ENCODE results near the gene GATM.

GATM gene

GRCh38 chr15:45378149-45378912 is at the start of gene GATM:
Gene GATM, minus strand, starts transcription at chr15:45378544. Its CDS starts 91 bp downstream, at chr15:45378453.
- peaks cover 12 to 39% of the 10 kb centered on the region in 2 donors for H3K4me1 ChIP-seq (ENCODE audit: control insufficient read depth in 1 of 2, insufficient read depth in 2 of 2, low read length in 2 of 2)
- H3K36me3 ChIP-seq (ENCODE audit: control insufficient read depth in 1 of 2, insufficient read depth in 2 of 2, low read length in 2 of 2), result peaks cover 0 to 7% of the 10 kb centered on the region in 2 donors
- H3K4me3 ChIP-seq (ENCODE audit: low read depth in 1 of 2, low read length in 2 of 2), result peak within 1 kb of the TSS; percentile 82 to 92
- no peaks in the 10 kb centered on the region for H3K27me3 ChIP-seq (ENCODE audit: low read depth, low read length)
- H3K9me3 ChIP-seq (ENCODE audit: control insufficient read depth in 1 of 2, low read length in 2 of 2), result no peaks in the 10 kb centered on the region
- peak within 1 kb of the TSS; percentile 47 for H3K27ac ChIP-seq (ENCODE audit: low read length)

DNA sequence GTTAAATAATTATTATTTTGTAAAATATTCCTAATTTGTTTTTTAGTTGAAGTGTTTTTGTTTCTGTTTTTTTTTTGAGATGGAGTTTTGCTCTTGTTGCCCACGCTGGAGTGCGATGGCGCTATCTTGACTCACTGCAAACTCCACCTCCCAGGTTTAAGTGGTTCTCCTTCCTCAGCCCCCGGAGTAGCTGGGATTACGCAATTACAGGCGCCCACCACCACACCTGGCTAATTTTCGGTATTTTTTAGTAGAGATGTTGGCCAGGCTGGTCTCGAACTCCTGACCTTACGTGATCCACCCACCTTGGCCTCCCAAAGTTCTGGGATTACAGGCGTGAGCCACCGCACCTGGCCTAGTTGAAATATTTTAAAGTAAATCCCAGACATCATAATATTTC is 48.7 kb upstream of the GATM start:
- Histone ChIP-seq H3K4me1 (ENCODE audit: control insufficient read depth in 1 of 2, insufficient read depth in 2 of 2, low read length in 2 of 2) (peaks cover 0 to 4% of the 10 kb centered on the region in 2 donors), H3K27ac (ENCODE audit: low read length) (no peak overlapping the region), H3K4me3 (ENCODE audit: low read depth in 1 of 2, low read length in 2 of 2) (no peak overlapping the region), H3K9me3 (ENCODE audit: control insufficient read depth in 1 of 2, low read length in 2 of 2) (no peaks in the 10 kb centered on the region), H3K27me3 (ENCODE audit: low read depth, low read length) (no peaks in the 10 kb centered on the region), H3K36me3 (ENCODE audit: control insufficient read depth in 1 of 2, insufficient read depth in 2 of 2, low read length in 2 of 2) (peaks cover 5 to 6% of the 10 kb centered on the region in 2 donors)

DNA sequence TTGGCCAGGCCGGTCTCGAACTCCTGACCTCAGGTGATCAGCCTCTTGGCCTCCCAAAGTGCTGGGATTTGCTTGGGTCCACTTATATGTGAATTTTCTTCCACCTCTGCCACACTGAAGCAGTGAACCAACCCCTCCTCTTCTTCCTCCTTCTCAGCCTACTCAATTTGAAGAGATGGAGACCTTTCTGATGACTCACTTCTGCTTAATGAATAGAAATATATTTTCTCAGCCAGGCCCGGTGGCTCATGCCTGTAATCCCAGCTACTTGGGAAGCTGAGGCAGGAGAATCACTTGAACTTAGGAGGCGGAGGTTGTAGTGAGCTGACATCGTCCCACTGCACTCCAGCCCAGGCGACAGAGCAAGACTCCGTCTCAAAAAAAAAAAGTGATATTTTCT is 46.8 kb upstream of the GATM start:
- H3K27ac ChIP-seq (ENCODE audit: low read length), result no peak overlapping the region
- no peaks in the 10 kb centered on the region for H3K27me3 ChIP-seq (ENCODE audit: low read depth, low read length)
- H3K4me1 ChIP-seq (ENCODE audit: control insufficient read depth in 1 of 2, insufficient read depth in 2 of 2, low read length in 2 of 2), result peaks cover 0 to 2% of the 10 kb centered on the region in 2 donors
- peaks cover 18% of the 10 kb centered on the region in 2 donors for H3K36me3 ChIP-seq (ENCODE audit: control insufficient read depth in 1 of 2, insufficient read depth in 2 of 2, low read length in 2 of 2)
- H3K9me3 ChIP-seq (ENCODE audit: control insufficient read depth in 1 of 2, low read length in 2 of 2), result no peaks in the 10 kb centered on the region
- no peak overlapping the region for H3K4me3 ChIP-seq (ENCODE audit: low read depth in 1 of 2, low read length in 2 of 2)

DNA sequence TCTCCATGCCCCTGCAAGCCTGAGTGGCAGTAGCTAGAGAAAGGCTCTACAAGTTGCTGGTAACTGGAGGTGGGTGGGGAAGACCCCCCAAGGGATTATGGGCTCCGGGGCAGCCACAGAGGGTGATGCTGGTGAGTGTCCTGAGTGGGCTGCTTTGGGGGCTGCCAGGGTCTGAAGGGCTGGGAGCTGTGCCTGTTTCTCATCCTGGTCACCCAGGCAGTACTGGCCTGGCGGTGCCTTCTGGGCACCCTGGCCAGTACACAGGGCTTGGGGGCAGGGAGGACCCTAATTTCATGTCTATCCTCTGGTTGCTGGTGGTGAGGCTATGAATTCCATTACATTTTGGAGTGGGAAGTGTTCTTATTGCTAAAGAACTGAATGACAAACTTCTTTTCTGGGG is 46.1 kb upstream of the GATM start:
- Histone ChIP-seq H3K4me3 (ENCODE audit: low read depth in 1 of 2, low read length in 2 of 2) (no peak overlapping the region), H3K27ac (ENCODE audit: low read length) (no peak overlapping the region), H3K9me3 (ENCODE audit: control insufficient read depth in 1 of 2, low read length in 2 of 2) (no peaks in the 10 kb centered on the region), H3K27me3 (ENCODE audit: low read depth, low read length) (no peaks in the 10 kb centered on the region), H3K36me3 (ENCODE audit: control insufficient read depth in 1 of 2, insufficient read depth in 2 of 2, low read length in 2 of 2) (peaks cover 22 to 23% of the 10 kb centered on the region in 2 donors), H3K4me1 (ENCODE audit: control insufficient read depth in 1 of 2, insufficient read depth in 2 of 2, low read length in 2 of 2) (no peaks in the 10 kb centered on the region)

DNA sequence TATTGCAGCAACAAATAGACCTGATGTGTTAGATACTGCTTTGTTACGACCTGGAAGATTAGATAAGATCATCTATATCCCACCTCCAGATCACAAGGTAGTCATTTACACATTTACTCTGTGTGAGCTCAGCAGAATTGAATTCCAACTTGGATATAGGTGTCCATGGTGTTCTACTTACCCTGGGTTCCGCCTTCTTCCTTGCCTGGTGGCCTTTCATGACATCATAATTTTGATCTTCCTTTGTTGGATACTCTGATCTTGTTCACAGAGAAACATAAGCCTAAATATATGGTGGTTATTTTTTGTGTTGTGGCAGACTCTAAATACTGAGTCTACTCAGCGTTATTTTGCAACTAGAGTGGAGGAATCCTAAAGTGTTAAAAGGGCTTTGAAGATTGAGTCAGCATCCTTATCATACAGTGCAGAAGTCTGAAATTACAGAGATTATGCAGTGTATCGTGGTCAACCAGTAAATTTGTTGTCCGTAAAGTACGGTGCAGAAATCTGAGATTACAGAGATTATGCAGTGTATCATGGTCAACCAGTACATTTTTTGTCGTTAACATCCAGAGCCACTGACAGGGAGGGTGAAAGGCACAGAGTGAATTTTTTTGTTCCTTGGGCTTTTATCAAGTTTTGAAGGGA is 39.1 kb upstream of the GATM start:
- Histone ChIP-seq H3K4me1 (ENCODE audit: control insufficient read depth in 1 of 2, insufficient read depth in 2 of 2, low read length in 2 of 2) (no peaks in the 10 kb centered on the region), H3K9me3 (ENCODE audit: control insufficient read depth in 1 of 2, low read length in 2 of 2) (no peaks in the 10 kb centered on the region), H3K36me3 (ENCODE audit: control insufficient read depth in 1 of 2, insufficient read depth in 2 of 2, low read length in 2 of 2) (peaks cover 64 to 70% of the 10 kb centered on the region in 2 donors), H3K27me3 (ENCODE audit: low read depth, low read length) (no peaks in the 10 kb centered on the region), H3K4me3 (ENCODE audit: low read depth in 1 of 2, low read length in 2 of 2) (no peak overlapping the region), H3K27ac (ENCODE audit: low read length) (no peak overlapping the region)

DNA sequence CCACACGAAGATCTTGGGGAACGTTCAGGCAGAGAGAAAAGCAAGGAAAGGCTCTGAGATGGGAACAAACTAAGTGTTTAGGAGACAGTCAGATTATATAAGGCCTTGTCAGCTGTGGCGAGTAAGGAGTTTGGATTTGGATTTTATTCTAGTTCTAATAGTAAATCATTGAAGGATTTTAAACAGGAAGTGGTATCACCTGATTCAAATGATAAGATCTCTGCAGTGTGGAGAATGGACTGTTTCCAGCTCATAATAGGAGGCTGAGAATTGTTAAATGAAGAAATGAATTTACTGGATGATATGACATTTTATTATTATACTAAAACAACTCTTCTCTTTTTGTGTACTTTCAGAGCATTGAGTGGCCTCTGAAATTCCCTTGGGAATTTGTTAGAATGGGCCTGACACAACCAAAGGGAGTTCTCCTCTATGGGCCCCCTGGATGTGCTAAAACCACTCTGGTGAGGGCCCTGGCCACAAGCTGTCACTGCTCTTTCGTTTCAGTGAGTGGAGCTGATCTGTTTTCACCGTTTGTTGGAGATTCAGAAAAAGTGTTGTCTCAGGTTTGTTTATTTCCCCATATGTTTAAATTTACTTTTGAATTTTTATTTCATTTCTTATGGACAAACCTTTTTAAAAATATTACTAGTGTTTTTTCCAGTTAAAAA is 36.0 kb upstream of the GATM start:
- Histone ChIP-seq H3K9me3 (ENCODE audit: control insufficient read depth in 1 of 2, low read length in 2 of 2) (no peaks in the 10 kb centered on the region), H3K36me3 (ENCODE audit: control insufficient read depth in 1 of 2, insufficient read depth in 2 of 2, low read length in 2 of 2) (peaks cover 50 to 73% of the 10 kb centered on the region in 2 donors), H3K27ac (ENCODE audit: low read length) (no peak overlapping the region), H3K27me3 (ENCODE audit: low read depth, low read length) (no peaks in the 10 kb centered on the region), H3K4me3 (ENCODE audit: low read depth in 1 of 2, low read length in 2 of 2) (no peak overlapping the region), H3K4me1 (ENCODE audit: control insufficient read depth in 1 of 2, insufficient read depth in 2 of 2, low read length in 2 of 2) (no peaks in the 10 kb centered on the region)

- no peaks in the 10 kb centered on the region for H3K9me3 ChIP-seq (ENCODE audit: control insufficient read depth in 1 of 2, low read length in 2 of 2)
- H3K27me3 ChIP-seq (ENCODE audit: low read depth, low read length), result no peaks in the 10 kb centered on the region
- H3K4me1 ChIP-seq (ENCODE audit: control insufficient read depth in 1 of 2, insufficient read depth in 2 of 2, low read length in 2 of 2), result peaks cover 0 to 5% of the 10 kb centered on the region in 2 donors
- H3K36me3 ChIP-seq (ENCODE audit: control insufficient read depth in 1 of 2, insufficient read depth in 2 of 2, low read length in 2 of 2), result peaks cover 38 to 63% of the 10 kb centered on the region in 2 donors
- H3K4me3 ChIP-seq (ENCODE audit: low read depth in 1 of 2, low read length in 2 of 2), result no peak overlapping the region
- no peak overlapping the region for H3K27ac ChIP-seq (ENCODE audit: low read length)
Observed at GRCh38 chr15:45409596-45409995, 31.3 kb upstream of the GATM start.

GRCh38 chr15:45407786-45408185 is 29.4 kb upstream of the GATM start:
- Histone ChIP-seq H3K4me3 (ENCODE audit: low read depth in 1 of 2, low read length in 2 of 2) (no peak overlapping the region), H3K27me3 (ENCODE audit: low read depth, low read length) (no peaks in the 10 kb centered on the region), H3K36me3 (ENCODE audit: control insufficient read depth in 1 of 2, insufficient read depth in 2 of 2, low read length in 2 of 2) (peaks cover 22 to 52% of the 10 kb centered on the region in 2 donors), H3K4me1 (ENCODE audit: control insufficient read depth in 1 of 2, insufficient read depth in 2 of 2, low read length in 2 of 2) (peaks cover 0 to 17% of the 10 kb centered on the region in 2 donors), H3K27ac (ENCODE audit: low read length) (no peak overlapping the region), H3K9me3 (ENCODE audit: control insufficient read depth in 1 of 2, low read length in 2 of 2) (no peaks in the 10 kb centered on the region)

DNA sequence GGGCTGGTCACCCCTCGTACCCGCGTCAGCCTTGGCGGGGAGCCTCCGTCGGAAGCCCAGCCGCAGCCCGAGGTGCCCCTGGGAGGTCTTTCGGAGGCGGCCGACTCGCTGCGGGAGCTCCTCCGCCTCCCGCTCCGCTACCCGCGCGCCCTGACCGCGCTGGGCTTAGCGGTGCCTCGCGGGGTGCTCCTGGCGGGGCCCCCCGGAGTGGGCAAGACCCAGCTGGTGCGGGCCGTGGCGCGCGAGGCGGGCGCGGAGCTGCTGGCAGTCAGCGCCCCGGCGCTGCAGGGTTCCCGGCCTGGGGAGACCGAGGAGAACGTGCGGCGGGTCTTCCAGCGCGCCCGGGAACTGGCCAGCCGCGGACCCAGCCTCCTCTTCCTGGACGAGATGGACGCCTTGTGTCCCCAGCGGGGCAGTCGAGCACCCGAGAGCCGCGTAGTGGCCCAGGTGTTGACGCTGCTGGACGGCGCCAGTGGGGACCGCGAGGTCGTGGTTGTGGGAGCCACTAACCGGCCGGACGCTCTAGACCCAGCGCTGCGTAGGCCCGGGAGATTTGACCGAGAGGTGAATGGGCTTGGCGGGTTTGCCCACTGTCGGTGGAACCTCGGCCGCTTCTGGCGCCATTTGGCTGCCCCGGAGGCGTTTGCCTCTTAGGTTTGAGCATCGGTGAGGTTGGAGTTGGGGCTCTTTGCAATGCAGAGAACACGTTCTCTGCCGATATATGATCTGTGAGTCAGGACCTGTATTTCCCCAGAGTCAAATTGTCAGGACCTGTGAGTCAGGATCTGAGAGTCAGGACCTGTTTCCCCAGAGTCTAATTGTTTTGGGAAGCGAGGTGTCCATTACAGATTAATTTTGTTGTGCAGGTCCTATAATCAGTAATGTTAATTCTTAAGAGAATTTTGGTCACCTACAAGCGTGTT is 24.9 kb upstream of the GATM start:
- Histone ChIP-seq H3K27ac (ENCODE audit: low read length) (peak overlapping the region; percentile 96), H3K4me1 (ENCODE audit: control insufficient read depth in 1 of 2, insufficient read depth in 2 of 2, low read length in 2 of 2) (peaks cover 0 to 17% of the 10 kb centered on the region in 2 donors), H3K9me3 (ENCODE audit: control insufficient read depth in 1 of 2, low read length in 2 of 2) (no peaks in the 10 kb centered on the region)

GRCh38 chr15:45402162-45402954 is 24.0 kb upstream of the GATM start:
- H3K27me3 ChIP-seq (ENCODE audit: low read depth, low read length), result no peaks in the 10 kb centered on the region
- H3K4me1 ChIP-seq (ENCODE audit: control insufficient read depth in 1 of 2, insufficient read depth in 2 of 2, low read length in 2 of 2), result peaks cover 0 to 17% of the 10 kb centered on the region in 2 donors
- peaks cover 8 to 14% of the 10 kb centered on the region in 2 donors for H3K36me3 ChIP-seq (ENCODE audit: control insufficient read depth in 1 of 2, insufficient read depth in 2 of 2, low read length in 2 of 2)
- peak overlapping the region; percentile 92 to 98 for H3K4me3 ChIP-seq (ENCODE audit: low read depth in 1 of 2, low read length in 2 of 2)
- no peaks in the 10 kb centered on the region for H3K9me3 ChIP-seq (ENCODE audit: control insufficient read depth in 1 of 2, low read length in 2 of 2)
- peak overlapping the region; percentile 96 for H3K27ac ChIP-seq (ENCODE audit: low read length)

More for the DNA sequence above, 24.9 kb upstream of the GATM start:
- Histone ChIP-seq H3K36me3 (ENCODE audit: control insufficient read depth in 1 of 2, insufficient read depth in 2 of 2, low read length in 2 of 2) (peaks cover 11 to 19% of the 10 kb centered on the region in 2 donors), H3K27me3 (ENCODE audit: low read depth, low read length) (no peaks in the 10 kb centered on the region), H3K4me3 (ENCODE audit: low read depth in 1 of 2, low read length in 2 of 2) (peak overlapping the region; percentile 92 to 98)
